DOHH2 (cell line): ENCODE data around the gene FARSA.
"Not testable (repeated sequence)": the region's sequence is repeated elsewhere in the genome, so short reads cannot be mapped to it uniquely, and the experiment has no call there.

Experiments
- CTCF ChIP-seq: fragments of 200-600 bp; sonication (generic); IDR thresholded peaks from one replicate; pipeline ENCODE4 v1.5.1; 2014; ENCODE audit warnings: antibody characterized with exemption, mild to moderate bottlenecking, low read depth, low read length; ENCODE audit not compliant: poor library complexity, severe bottlenecking
- EZH2phosphoT487 ChIP-seq: fragments of 200-600 bp; sonication (generic); IDR thresholded peaks from 2 replicates; pipeline ENCODE4 v1.6.1; 2017; ENCODE audit warnings: borderline replicate concordance, mild to moderate bottlenecking, antibody characterized with exemption, low read length, moderate library complexity, mixed read lengths

GRCh38 chr19:12890299-12890786 is 43.2 kb downstream of the FARSA start:
- TF ChIP-seq CTCF, EZH2phosphoT487: not testable (repeated sequence)
